K562 (cell line): ENCODE data around the gene BOC.

ENCODE experiments used
- C11orf30 ChIP-seq: fragments of 450-650 bp; IDR thresholded peaks from 2 replicates; pipeline ENCODE4 v1.6.1; 2016; ENCODE audit warnings: low read depth, mild to moderate bottlenecking
- CTCF ChIP-seq, 3 experiments: IDR thresholded peaks in 2 of 3; conservative IDR thresholded peaks in 1 of 3; 2 replicates each; pipeline ENCODE4 v1.5.1; 2011 to 2012; ENCODE audit warnings: low read length in 3 of 3, mild to moderate bottlenecking in 3 of 3, control low read depth in 2 of 3, improper control_type of control experiment in 1 of 3, inconsistent platforms in 1 of 3, low read depth in 1 of 3, mixed read lengths in 1 of 3, moderate library complexity in 1 of 3; ENCODE audit not compliant: insufficient read depth in 2 of 3
- CUX1 ChIP-seq: fragments of 200-800 bp; sonication (Bioruptor generic); IDR thresholded peaks from 2 replicates; pipeline ENCODE4 v1.6.1; 2016; ENCODE audit warnings: missing genetic modification characterization, missing compliant biosample characterization
- E2F6 ChIP-seq, 2 experiments: IDR thresholded peaks; 2 replicates each; pipeline ENCODE4 v1.6.1; 2011; ENCODE audit warnings: borderline replicate concordance in 1 of 2, control low read depth in 1 of 2, low read depth in 1 of 2, low read length in 1 of 2, mild to moderate bottlenecking in 1 of 2, mixed read lengths in 1 of 2, moderate library complexity in 1 of 2; ENCODE audit not compliant: insufficient read depth in 1 of 2, insufficient read length in 1 of 2, poor library complexity in 1 of 2, severe bottlenecking in 1 of 2; ENCODE audit errors: extremely low read depth in 1 of 2
- EZH2 ChIP-seq: IDR thresholded peaks from 2 replicates; pipeline ENCODE4 v1.6.1; 2012; ENCODE audit warnings: low read depth, mild to moderate bottlenecking, inconsistent platforms, low read length, borderline replicate concordance
- HNRNPLL ChIP-seq: fragments of 200-400 bp; formaldehyde crosslinking; IDR thresholded peaks from 2 replicates; pipeline ENCODE4 v1.6.1; 2017; ENCODE audit warnings: low read length, low read depth, mild to moderate bottlenecking; ENCODE audit not compliant: poor library complexity, severe bottlenecking
- MCM7 ChIP-seq, 2 experiments: fragments of 450-650 bp; IDR thresholded peaks; 2 replicates each; pipeline ENCODE4 v1.6.1; 2016 to 2018
- MXI1 ChIP-seq: IDR thresholded peaks from 2 replicates; pipeline ENCODE4 v1.6.1; 2011; ENCODE audit warnings: low read depth, mild to moderate bottlenecking, improper control_type of control experiment, low read length
- NCOA1 ChIP-seq: fragments of 450-650 bp; IDR thresholded peaks from 2 replicates; pipeline ENCODE4 v1.6.1; 2016; ENCODE audit warnings: low read depth
- ZEB2 ChIP-seq: fragments of 450-650 bp; IDR thresholded peaks from 2 replicates; pipeline ENCODE4 v1.6.1; 2016
- ZNF239 ChIP-seq: fragments of 250-450 bp; sonication (Bioruptor Pico); IDR thresholded peaks from 2 replicates; pipeline ENCODE4 v1.4.0; 2020; ENCODE audit warnings: mild to moderate bottlenecking
- TF ChIP-seq, protein P1 (sequence below): sonication (generic); formaldehyde crosslinking; IDR thresholded peaks from 2 replicates; pipeline ENCODE4 v1.9.0; 2022; ENCODE audit warnings: mild to moderate bottlenecking, missing genetic modification reagents
- TF ChIP-seq, protein P2 (sequence below): sonication (generic); formaldehyde crosslinking; IDR thresholded peaks from 2 replicates; pipeline ENCODE4 v1.8.0; 2022; ENCODE audit warnings: mild to moderate bottlenecking, low read depth, missing genetic modification reagents

DNA sequence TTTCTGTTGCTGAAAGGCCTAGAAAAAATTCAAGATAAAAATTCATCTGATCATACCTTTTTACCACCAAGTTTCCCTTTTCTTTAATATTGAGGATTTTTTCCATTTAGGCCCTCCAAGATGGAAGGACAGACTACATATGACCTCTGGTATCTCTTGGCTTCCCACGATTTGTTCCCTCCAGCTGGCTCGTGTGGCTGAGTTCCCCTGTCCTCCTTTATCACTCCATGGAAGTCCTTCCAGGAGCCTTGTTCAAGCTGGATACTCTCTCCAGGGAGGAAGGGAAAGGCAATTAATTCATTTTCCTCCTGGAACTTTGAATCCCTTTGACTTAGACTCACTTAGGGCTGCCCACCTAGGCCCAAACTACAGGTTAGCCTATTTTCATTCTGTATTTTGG, 119.4 kb downstream of the BOC start:
- no peak for TF ChIP-seq E2F6 (IDR thresholded peaks at IDR 0.05; ENCODE audit: borderline replicate concordance in 1 of 2, extremely low read depth in 1 of 2, insufficient read depth in 1 of 2, insufficient read length in 1 of 2, low read depth in 1 of 2, low read length in 1 of 2, poor library complexity in 1 of 2, severe bottlenecking in 1 of 2)
- TF ChIP-seq, protein P1, sequence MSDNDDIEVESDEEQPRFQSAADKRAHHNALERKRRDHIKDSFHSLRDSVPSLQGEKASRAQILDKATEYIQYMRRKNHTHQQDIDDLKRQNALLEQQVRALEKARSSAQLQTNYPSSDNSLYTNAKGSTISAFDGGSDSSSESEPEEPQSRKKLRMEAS, result no peak
- TF ChIP-seq, protein P2, sequence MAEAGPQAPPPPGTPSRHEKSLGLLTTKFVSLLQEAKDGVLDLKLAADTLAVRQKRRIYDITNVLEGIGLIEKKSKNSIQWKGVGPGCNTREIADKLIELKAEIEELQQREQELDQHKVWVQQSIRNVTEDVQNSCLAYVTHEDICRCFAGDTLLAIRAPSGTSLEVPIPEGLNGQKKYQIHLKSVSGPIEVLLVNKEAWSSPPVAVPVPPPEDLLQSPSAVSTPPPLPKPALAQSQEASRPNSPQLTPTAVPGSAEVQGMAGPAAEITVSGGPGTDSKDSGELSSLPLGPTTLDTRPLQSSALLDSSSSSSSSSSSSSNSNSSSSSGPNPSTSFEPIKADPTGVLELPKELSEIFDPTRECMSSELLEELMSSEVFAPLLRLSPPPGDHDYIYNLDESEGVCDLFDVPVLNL, result no peak
- TF ChIP-seq NCOA1, result no peak
- TF ChIP-seq CUX1 (CRISPR knock-in tag), result no peak
- TF ChIP-seq C11orf30, result no peak
- no peak for TF ChIP-seq MCM7 (IDR thresholded peaks at IDR 0.05)
- TF ChIP-seq ZNF239 (CRISPR knock-in tag), result no peak
- TF ChIP-seq ZEB2, result no peak
- TF ChIP-seq MXI1, result no peak
- no peak for TF ChIP-seq HNRNPLL
- TF ChIP-seq CTCF (IDR thresholded peaks at IDR 0.05 in 2 of 3, conservative IDR thresholded peaks at IDR 0.05 in 1 of 3; ENCODE audit: insufficient read depth in 2 of 3, low read depth in 1 of 3, low read length in 3 of 3), result no peak
- no peak for TF ChIP-seq EZH2
